Measurements from ENCODE around the gene MTA2.
A peak's percentile ranks its signal among the peaks of the same experiment; 100 is the strongest.
"Not testable (repeated sequence)": the region's sequence is repeated elsewhere in the genome, so short reads cannot be mapped to it uniquely, and the experiment has no call there.

MTA2 gene

DNA sequence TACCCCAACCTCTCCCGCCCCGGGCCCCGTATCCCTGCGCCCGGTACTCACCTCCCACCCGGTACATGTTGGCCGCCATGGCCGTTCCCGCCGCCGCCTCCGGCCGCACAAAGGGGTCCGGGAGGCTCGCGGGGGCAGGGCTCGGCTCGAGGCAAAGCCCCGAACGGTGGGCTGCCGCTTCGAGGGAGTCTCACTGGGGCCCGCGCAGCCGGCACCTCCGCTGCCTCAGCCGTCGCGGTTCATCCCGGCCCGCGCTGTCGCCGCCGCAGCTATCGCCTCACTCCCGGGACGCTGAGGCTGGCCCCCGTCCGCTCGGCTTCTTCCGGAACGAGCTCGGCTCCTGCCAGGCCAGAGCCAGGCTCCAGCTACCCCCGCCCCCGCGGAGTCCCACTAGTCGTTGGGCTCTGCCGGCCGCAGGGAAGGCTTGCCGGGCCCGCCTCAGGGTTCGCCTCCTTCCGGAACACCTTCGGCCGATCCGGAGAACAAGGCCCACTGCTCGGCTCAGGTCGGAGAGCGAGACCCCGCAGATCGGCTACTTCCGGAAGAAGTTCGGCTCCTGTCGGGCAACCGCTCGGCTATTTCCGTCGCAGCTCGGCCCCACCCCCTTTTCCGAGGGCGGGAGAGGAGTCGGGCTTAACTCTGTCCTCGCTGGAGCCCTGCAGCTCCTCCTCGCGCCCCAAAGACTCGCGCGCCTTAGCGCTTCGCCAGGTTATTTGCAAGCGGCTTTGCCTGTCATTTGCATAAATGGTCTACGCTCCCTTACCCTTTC is at the start of gene MTA2:
TSS of gene MTA2 (minus strand) at position 494 of the 769 bp plus-strand sequence. CDS start at position 79, 415 bp downstream.
- peak; percentile 97 to 99 (median 99) for DNase-seq

DNA sequence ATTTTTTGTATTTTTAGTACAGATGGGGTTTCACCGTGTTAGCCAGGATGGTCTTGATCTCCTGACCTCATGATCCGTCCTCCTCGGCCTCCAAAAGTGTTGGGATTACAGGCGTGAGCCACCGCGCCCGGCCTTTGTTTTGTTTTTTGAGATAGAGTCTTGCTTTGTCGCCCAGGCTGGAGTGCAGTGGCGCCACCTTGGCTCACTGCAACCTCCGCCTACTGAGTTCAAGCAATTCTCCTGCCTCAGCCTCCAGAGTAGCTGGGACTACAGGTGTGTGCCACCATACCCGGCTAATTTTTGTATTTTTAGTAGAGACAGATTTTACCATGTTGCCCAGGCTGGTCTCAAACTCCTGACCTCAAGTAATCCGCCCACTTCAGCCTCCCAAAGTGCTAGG is 48.6 kb upstream of the MTA2 start:
- not testable (repeated sequence) for DNase-seq

DNA sequence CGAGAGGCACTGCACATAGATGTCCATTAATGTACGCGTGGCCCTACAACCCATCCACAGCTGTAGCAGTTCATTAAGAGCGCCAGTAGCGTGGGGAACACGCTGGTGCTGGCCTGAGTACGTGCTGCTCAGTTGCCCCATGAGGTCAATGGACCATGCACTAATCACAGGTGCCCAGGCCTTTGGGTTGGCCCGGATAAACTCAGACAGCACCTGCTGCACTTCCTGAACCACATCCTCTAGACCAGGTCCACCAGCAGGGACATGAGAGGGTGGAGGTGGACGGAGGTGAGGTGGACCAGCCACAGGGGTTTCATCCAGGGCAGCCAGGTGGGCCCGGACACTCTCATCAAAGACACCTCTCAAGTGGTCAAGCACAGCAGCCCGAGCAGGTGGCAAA is 47.8 kb upstream of the MTA2 start:
- DNase-seq = no peak

DNA sequence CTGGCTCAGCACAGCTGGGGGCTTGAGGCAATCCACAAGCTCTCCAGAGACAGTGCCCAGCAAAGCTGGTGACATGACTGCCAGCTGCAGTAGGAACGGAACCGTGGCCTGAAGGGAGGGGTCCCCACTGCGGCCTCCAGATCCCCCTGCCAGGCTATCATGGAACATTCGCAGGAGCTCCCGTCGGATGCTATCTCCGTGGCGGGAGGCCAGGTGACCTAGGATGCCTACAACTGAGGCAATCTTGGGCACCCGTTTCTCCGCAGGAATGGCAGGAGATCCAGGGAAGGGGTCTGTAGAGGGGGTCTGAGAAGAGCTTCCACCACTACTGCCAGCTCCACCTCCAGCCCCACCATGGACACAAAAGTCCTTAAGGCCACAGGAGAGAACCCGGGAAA is 47.3 kb upstream of the MTA2 start:
- no peak for DNase-seq

DNA sequence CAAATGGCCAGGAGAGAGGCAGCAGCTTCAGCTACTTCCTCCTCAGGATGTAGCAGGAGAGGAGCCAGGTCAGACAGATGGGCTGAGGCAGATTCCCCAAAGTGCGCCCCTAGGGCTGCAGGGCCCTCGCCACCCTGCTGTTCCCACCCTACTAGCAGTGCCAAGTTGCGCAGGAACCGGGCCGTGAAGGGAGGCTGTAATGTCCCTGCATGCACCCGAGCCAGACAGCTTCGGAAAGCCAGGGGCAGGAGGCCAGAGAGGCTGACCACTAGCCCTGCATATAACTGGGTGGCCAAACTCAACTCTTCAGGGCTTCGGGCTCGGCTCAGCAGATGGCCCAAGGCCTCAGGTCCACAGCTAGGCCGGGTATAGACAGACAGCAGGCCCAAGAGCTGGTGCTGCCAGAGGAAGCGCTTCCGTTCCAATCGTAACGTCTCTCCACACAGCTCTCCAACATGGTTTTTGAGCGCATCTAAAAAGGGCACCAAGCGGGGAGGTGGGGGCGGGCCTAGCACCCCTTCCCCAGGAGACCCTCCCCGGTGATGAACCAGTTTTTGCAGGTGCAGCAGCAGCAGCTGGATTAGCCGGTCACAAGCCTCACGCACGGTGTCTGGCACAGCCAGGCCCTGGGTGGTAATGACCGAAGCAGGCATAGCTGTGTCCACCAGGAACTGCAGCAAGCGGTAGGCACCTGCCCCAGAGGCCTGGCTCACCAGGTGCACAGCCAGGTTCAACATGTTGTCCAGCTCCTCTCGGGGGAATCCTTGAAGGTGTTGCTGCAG is 46.7 kb upstream of the MTA2 start:
- no peak for DNase-seq

DNA sequence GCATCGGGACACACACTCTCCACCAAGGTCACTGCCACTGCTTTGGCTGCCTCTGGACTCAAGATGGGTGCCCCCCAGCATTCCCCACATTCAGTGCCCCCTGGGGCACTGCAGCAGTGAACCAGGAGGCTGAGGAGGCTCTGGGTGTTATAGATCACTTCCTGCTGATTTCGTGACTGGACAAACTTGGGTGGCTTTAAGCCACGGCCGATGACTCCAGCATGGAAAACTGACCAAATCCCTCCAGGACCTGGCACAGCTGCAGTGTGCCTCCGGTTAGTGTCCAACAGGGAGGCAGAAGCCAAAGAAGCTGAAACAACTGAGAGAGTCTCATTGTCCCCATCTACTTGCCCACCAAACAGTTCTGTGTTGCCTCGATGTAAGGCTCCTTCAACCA is 45.9 kb upstream of the MTA2 start:
- no peak for DNase-seq

DNA sequence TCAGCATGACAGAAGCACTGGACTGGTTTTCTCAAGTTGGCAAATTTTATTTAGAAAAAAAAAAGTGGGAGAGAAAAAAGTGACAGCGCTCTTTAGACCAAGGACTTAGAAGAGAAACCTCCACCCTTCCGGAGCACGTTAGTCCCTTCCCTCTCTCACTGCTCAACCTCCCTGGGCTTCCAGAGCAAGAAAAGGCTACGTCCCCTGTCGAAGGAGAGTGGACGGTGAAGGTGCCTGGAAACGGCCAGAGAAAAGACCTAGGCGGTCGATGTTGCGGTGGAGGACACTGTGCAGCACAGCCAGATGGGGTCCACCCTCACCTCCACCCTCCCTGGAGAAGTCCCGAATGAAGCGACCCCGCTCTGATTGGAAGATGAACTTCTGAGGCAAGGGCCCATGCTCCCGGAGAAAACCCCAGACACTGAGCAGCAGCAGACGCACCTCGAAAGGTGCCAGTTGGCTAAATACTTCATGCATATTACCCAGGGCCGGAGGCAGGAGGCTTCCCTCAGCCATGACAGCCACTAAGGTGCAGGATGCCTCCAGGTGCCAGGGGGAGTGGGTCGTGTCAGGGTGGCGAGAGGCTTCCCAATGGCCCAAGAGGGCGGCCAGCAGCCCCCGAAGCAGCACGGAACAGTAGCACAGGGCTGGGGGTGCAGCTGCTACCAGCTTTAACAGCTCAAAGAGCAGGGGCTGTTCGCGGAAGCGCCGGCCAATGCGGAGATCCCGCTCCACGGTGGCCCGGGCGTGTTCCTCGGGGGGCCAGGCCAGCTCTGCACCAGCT is 45.4 kb upstream of the MTA2 start:
- DNase-seq = no peak

DNA sequence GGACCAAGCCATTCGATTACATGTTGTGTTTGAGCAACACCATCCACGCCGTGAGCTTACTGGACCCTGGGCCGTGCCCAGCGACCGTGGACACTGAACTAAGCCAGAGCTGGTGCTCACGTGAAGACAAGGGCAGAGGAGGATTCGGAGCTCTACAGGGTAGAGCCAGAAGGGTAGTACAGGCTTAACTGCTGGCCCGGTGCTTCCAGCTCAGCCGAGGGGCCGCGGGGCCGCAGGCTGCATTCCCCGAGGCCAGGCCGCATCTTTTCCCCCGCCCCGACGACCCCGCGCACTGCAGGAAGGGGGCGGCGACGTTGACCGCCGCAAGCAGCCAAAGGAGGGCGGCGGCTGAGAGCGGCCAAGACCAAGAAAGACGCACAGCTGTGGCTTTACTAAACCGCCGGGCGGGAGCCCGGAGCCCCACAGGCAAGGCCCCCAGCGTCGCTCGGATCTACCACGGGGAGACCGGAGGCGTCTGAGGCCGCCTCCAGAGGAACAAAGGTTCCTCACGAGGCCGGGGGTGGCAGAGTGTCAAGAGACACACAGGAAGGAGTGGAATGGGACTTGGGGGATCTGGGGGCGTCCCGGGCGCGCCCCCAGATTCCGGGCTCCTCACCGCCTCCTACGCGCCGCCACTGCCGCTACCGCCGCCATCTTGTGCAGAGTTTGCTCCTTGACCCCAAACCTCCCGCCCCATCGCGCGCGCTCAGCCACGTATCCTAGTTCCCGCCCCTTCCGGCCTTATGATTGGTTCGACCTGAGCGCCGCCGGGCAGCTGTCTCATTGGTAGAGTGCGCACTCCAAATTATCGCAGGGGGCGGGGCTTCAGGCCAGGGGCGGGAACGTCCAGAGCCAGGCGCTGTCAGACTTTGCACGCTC is 44.5 kb upstream of the MTA2 start, which contains the start of gene GANAB:
TSS of gene GANAB (minus strand) at position 668 of the 879 bp plus-strand sequence. CDS start at position 654, 14 bp downstream.
- peak; percentile 94 to 98 (median 96) for DNase-seq

DNA sequence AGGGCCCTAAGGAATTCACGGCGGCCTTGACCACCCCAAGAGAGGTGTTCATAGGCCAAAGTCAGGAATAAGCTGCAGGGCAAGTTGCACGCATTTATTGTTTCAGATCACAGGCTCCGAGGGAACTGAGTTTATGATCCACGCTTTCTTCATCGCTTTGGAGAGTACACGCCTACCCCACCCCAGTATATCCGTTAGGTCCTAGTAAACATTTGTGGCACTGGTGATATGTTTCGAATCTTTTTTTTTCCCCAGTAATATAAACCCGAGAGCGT is 43.9 kb upstream of the MTA2 start:
- DNase-seq = no peak

DNA sequence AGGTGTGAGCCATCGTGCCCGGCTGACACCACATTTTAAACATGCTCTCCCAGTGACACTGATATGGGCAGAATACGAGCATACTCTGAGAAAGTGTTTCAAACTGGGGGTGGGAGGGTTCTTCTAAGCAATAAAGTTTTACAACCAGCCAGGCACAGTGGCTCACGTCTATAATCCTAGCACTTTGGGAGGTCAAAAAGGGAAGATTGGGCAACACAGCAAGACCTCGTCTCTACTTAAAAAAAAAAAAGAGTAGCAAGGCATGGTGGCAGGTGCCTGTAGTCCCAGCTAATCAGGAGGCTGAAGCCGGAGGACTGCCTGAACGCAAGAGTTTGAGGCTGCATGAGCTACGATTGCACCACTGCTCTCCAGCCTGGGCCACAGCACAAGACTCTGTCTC is 42.6 kb upstream of the MTA2 start:
- DNase-seq = no peak

DNA sequence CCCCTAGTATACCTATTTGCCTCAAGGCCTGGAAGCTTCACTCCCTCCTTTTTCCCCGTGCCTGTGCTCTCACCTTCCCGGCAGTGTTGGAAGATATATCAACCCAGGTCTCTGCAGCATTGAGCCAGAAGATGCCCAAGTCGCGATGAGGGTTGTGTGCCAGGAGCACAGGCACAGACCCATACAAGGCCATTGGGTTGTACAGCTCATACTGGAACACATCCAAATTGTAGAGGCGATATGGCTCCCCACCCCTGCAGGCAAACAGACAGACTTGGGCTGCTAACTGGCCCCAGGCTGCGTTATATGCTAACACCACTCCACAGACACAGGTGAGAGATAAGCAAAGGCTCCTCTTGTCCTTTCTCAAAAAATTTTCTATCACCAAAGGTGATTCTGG is 30.8 kb upstream of the MTA2 start:
- DNase-seq = no peak

DNA sequence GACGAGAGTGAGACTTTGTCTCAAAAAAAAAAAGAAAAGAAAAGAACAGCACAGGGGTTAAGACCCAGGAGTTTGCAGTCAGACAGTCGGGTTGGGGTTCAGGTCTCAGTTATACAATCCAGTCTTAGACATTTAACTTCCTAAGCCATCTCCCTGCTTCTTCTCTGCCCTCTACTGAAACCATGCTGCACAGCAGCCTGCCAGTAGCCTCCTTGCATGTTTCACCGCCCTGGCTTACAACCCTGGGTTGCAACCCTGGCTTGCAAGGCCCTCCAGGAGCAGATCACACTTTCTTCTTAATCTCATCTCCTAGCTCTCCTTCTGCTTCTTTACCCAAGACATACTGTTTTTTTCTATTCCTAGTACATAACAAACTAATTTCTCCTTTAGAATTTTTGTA is 26.0 kb upstream of the MTA2 start:
- DNase-seq = no peak

DNA sequence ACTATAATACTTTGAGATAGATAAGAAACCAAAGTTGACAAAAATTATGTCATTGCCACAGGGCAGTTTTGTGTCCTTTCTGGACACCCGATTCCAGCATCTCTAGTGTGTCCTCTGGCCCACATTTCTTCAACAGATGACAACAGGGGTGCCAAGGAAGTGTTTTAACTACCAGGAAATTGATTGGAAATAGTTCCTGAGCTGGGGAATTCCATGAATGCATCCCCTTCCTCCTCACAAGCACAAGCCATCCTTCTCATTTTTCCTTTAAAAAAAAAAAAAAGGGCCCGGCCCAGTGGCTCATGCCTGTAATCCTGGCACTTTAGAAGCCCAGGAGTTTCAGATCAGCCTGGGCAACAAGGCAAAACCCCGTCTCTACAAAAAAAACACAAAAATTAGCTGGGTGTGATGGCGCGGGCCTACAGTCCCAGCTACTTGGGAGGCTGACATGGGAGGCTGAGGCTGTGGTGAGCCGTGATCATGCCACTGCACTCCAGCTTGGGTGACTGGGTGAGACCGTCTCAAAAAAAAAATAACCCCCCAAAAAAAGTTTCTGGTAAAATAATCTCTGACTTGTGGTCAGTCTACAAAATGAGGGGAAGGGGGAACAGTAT is 20.9 kb upstream of the MTA2 start:
- DNase-seq = no peak

DNA sequence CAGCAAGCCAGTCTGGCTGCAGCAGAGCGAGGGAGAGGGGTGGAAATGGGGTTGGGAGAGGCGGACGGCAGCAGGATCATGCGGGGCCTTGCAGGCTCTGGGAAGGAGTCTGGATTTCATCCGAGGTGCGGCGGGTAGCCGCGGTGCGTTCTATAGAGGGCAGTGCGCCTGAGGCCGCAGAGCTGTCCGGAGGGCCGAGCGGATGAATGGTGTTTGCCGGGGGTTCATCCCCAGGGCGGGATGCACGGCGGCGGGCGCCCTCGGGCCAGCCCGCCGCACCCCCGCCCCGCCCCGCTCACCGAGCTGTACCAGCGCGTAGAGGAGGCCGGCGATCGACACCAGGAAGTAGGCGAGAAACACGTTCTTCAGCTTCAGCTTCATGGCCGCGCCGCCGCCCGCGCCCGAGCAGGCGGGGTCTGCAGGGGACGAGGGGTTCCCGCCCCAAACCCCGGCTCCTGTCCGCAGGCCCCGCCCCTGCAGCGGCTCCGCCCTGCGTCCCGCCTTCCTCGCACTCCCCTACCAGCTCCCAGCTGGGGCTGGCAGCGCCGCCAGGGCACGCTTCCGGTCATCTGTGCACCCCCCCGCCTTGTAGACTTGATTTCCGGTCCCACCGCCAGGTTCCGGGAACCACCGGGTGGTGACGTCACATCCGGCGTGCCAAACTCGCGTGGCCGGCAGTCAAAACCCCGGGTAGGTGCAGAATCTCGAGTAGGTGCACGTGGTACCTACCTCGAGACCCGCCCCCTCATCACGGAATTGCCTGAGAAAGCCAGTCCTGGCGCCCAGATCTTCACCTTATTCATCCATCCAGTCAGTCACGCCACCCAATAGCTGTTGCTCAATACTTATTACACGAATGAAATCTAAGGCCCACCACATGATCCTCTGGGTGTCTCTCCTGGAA is 20.2 kb upstream of the MTA2 start, which contains the start of gene B3GAT3:
TSS of gene B3GAT3 (minus strand) at position 420 of the 904 bp plus-strand sequence. CDS start at position 381, 39 bp downstream.
- peak; percentile 79 to 93 (median 89) for DNase-seq

DNA sequence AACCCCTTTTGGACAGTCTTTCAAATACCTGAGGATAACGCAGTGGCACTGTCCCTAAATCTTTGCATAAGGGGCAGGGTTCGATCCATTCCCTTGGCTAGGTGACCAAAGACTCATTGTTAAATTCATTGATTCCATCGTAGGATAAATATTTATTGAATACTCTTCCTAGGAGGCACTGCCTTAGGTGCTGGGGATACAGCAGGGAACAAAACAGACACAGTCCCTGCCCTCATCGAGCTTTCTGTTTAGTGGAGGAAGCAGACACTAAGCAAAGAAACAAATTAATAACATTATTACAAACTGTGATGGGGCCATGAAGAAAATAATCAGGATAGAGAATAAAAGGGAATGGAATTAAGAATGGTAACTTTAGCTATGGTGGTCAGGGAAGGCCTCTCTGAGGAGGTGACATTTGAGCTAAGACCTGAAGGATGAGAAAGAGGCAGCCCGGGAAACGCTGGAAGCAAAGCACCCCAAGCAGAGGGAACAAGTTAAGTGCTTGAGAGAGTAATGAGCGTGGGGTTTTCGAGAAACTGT is 19.4 kb upstream of the MTA2 start:
- no peak for DNase-seq

DNA sequence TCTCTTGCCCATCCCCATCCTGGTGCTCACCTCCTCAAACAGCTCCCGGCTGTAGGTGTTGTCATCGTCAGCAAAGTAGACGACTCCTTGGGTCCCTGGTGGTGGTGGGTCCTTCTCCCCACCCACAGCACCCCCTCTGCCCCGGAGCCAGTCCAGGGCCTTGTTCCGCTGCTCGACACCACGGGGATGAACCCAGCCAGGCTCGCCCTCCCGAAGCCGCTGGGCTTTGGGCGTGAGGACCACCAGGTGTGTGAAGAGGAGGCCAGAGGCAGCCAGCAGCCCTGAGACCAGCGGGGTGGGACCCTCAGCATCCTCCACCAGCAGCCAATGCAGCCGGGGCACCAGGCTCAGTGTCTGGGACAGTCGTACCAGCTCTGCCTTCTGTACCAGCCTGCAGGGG is 15.3 kb upstream of the MTA2 start:
- DNase-seq = not testable (repeated sequence)

DNA sequence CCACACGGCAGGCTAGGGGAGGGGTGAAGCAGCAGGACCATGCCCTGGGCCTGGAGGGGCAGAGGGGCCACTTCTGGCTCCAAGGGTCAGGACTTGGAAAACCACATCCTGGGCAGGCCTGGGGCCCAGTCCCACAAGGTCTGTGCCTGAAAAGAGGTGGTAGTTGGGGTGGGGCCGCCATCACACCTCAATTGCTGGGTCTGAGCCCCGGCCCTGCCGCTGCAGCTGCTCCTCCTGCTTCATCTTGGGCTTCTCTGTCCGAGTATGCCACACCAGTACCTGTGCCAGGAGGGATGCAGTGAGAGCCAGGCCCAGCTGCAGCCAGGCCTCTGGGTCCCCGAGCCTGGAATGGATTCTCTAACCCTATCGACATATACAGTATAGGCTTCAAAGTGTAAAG is 13.9 kb upstream of the MTA2 start:
- no peak for DNase-seq

DNA sequence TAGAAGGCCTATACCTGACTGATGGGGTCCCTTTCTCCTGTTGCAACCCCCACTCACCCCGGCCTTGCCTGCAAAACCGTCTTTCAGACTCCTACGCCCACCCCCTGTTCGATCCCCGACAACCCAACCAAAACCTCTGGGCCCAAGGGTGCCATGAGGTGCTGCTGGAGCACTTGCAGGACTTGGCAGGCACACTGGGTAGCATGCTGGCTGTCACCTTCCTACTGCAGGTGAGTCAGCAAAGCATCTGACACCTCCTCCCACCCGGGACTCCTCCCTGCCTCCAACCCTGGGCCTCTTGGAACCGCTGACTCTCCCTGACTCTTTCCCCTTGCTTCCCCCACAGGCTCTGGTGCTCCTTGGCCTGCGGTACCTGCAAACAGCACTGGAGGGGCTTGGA is 12.6 kb upstream of the MTA2 start:
- no peak for DNase-seq

DNA sequence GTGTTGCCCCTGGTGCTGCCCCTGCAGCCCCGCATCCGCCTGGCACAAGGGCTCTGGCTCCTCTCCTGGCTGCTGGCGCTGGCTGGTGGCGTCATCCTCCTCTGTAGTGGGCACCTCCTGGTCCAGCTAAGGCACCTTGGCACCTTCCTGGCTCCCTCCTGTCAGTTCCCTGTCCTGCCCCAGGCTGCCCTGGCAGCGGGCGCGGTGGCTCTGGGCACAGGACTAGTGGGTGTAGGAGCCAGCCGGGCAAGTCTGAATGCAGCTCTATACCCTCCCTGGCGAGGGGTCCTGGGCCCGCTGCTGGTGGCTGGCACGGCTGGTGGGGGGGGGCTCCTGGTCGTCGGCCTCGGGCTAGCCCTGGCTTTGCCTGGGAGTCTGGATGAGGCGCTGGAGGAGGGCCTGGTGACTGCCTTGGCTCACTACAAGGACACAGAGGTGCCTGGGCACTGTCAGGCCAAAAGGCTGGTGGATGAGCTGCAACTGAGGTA is 11.7 kb upstream of the MTA2 start:
- no peak for DNase-seq

All from activated naive CD4-positive, alpha-beta T cell (primary cell).